Cardiac muscle cell (in vitro differentiated cells and primary cell): ENCODE results near the gene REEP5. TPM values are rescaled to one million over a fixed set of nuclear protein-coding genes. Genes with fewer than 3 reads are reported as not detected.
"Not testable (repeated sequence)": the region's sequence is repeated elsewhere in the genome, so short reads cannot be mapped to it uniquely, and the experiment has no call there.

Experiments used
- DNase-seq, 2 donors: peaks; one replicate each; pipeline versions ENCODE4 v3.0.0 to v3.0.0-alpha.2; 2010 to 2017; ENCODE audit warnings: low read depth in 1 of 2, low spot score in 1 of 2
- H3K27ac ChIP-seq: fragments of 200-600 bp; sonication (generic); 2 replicates; pipeline ENCODE4 v1.5.1; 2016
- H3K27me3 ChIP-seq: fragments of 200-600 bp; sonication (generic); 2 replicates; pipeline ENCODE4 v1.6.0; 2016; ENCODE audit warnings: control low read depth
- H3K36me3 ChIP-seq: fragments of 200-600 bp; sonication (generic); 2 replicates; pipeline ENCODE4 v1.5.1; 2016; ENCODE audit warnings: control low read depth
- H3K4me1 ChIP-seq: fragments of 200-600 bp; sonication (generic); 2 replicates; pipeline ENCODE4 v1.8.1; 2017; ENCODE audit warnings: low read depth, mild to moderate bottlenecking, mixed run types
- H3K4me3 ChIP-seq: fragments of 200-600 bp; sonication (generic); 2 replicates; pipeline ENCODE4 v1.5.1; 2016; ENCODE audit warnings: mild to moderate bottlenecking
- H3K9me3 ChIP-seq: fragments of 200-600 bp; sonication (generic); 2 replicates; pipeline ENCODE4 v1.5.1; 2017; ENCODE audit warnings: low read depth, mild to moderate bottlenecking, control low read depth
- polyA plus RNA-seq: library from polyadenylated mRNA; unstranded; fragments of >200 nt; fragmentation: Nextera tagmentation; extraction: Ambion mirVana; gene quantifications from 2 replicates; pipeline ENCODE4 v1.2.1, GENCODE V29; 2016
- total RNA-seq: library from RNA; depleted of rRNA; stranded (reverse); fragments of >200 nt; gene quantifications from 2 replicates; pipeline ENCODE4 v1.2.3, GENCODE V29; 2016
- TF ChIP-seq, protein P1 (sequence below): IDR thresholded peaks from 2 replicates; pipeline ENCODE4 v1.5.1; 2012; ENCODE audit warnings: low read depth, mild to moderate bottlenecking, low read length

Gene REEP5
- total RNA-seq (27.0 and 30.4 TPM in 2 replicates), polyA plus RNA-seq (138 TPM in 2 replicates)

DNA sequence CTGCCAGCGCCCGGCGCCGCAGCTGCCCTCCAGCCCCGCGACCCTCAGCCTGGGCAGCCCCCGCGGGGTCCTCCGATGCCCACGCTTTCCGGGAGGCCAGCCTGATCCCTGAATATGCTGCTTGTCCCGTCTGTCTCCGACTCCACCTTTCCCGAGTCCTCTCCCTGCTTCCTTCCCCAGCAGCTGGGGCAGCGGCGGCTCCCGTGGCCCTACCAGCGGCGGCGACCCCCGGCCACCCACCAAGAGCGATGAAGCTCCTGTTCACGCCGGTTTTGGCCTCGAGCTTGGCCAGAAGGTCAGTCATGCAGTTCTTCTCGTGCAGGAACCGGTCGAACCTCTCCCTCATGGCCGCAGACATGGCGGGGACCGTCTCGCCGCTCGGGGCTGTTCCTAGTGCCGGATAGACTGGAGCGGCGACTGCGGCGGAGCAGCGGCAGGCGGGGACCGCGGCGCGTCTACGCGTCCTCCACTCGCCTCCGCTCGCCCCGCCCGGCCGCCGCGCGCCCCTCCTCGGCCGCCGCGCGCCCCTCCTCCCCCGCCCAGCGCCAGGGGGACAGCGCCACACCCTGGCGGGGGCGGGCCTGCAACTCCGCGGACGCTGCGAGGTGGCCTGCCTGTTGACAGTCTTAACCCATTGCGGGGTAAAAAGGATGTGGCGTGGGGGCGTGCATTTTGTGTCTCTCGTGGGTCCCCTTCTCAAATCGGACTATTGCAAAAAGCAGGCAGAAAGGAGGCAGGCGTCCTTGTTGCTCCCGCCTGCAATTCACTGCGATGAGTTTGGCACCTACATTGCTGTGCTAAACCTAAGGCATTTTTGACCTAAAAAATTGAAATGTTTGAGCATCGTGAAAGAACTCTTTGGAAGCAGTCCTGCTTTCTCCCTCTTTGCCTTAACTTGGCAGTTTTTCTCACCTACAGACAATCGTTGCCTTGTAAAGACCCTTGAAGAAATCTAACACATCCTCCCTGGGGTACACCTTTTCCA lies at the start of gene REEP5:
Gene REEP5, minus strand, starts transcription at position 395 of the 985 bp plus-strand sequence. Its CDS starts 37 bp downstream, at position 358.
- TF ChIP-seq, protein P1, sequence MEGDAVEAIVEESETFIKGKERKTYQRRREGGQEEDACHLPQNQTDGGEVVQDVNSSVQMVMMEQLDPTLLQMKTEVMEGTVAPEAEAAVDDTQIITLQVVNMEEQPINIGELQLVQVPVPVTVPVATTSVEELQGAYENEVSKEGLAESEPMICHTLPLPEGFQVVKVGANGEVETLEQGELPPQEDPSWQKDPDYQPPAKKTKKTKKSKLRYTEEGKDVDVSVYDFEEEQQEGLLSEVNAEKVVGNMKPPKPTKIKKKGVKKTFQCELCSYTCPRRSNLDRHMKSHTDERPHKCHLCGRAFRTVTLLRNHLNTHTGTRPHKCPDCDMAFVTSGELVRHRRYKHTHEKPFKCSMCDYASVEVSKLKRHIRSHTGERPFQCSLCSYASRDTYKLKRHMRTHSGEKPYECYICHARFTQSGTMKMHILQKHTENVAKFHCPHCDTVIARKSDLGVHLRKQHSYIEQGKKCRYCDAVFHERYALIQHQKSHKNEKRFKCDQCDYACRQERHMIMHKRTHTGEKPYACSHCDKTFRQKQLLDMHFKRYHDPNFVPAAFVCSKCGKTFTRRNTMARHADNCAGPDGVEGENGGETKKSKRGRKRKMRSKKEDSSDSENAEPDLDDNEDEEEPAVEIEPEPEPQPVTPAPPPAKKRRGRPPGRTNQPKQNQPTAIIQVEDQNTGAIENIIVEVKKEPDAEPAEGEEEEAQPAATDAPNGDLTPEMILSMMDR, result peak; percentile 60
- H3K27ac ChIP-seq, result peak within 1 kb of the TSS; percentile 87

DNA sequence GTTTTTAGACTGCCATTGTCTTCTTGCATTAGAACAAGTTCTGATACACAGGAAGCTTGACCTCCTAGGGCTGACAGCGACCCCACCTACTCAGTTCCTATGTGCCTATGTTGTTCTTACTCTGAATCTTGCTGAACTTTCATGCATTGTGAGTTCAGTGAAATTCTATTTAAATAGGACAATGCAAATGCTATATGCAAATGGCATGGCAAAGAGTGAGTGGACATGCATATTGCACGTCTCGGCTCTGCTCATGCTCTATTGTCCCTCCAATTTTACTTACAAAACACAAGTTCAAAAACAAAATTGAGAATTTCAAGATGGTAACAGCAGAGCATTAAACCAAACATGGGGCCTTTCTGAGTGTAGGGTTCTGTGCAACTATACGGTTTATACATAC lies 49.2 kb upstream of the REEP5 start:
- no peak overlapping the region for H3K27ac ChIP-seq
- TF ChIP-seq, protein P1, result no peak
- H3K9me3 ChIP-seq, result no peaks in the 10 kb centered on the region
- H3K4me3 ChIP-seq, result no peak overlapping the region
- H3K36me3 ChIP-seq, result no peaks in the 10 kb centered on the region
- no peak for DNase-seq
- no peaks in the 10 kb centered on the region for H3K27me3 ChIP-seq
- peaks cover 6% of the 10 kb centered on the region for H3K4me1 ChIP-seq

More for the DNA sequence above, at the start of gene REEP5:
- Histone ChIP-seq H3K9me3 (no peaks in the 10 kb centered on the region), H3K27me3 (peaks cover 2% of the 10 kb centered on the region), H3K4me3 (peak within 1 kb of the TSS; percentile 85), H3K36me3 (no peaks in the 10 kb centered on the region), H3K4me1 (peaks cover 11% of the 10 kb centered on the region)
- DNase-seq, result peak; percentile 82 to 94

GRCh38 chr5:112968411-112969106 lies 46.5 kb upstream of the REEP5 start:
- Histone ChIP-seq H3K4me1 (peaks cover 6% of the 10 kb centered on the region), H3K27ac (no peak overlapping the region), H3K27me3 (no peaks in the 10 kb centered on the region), H3K36me3 (no peaks in the 10 kb centered on the region), H3K9me3 (no peaks in the 10 kb centered on the region), H3K4me3 (no peak overlapping the region)
- DNase-seq, result no peak
- TF ChIP-seq, protein P1, result no peak

DNA sequence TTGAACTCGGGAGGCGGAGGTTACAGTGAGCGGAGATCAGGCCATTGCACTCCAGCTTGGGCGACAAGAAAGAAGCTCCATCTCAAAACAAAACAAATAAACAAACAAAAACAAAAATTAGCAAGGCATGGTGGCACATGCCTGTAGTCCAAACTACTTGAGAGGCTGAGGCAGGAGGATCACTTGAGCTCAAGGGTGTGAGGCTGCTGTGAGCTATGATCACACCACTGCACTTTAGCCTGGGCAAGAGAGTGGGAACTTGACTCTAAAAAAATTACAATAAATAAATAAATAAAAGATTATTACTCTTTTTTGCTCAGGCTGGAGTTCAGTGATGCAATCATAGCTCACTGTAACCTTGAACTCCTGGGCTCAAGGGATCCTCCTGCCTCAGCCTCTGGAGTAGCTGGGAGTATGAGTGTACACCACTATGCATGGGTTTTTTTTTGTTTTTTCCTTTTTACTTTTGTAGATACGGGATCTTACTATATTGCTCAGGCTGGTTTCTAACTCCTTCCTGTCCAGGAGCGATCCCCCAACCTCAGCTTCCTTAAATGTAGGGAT lies 45.6 kb upstream of the REEP5 start:
- Histone ChIP-seq H3K36me3 (no peaks in the 10 kb centered on the region), H3K9me3 (no peaks in the 10 kb centered on the region), H3K27me3 (no peaks in the 10 kb centered on the region), H3K4me3 (no peak overlapping the region), H3K27ac (no peak overlapping the region), H3K4me1 (peaks cover 6% of the 10 kb centered on the region)
- TF ChIP-seq, protein P1, result no peak
- no peak for DNase-seq

DNA sequence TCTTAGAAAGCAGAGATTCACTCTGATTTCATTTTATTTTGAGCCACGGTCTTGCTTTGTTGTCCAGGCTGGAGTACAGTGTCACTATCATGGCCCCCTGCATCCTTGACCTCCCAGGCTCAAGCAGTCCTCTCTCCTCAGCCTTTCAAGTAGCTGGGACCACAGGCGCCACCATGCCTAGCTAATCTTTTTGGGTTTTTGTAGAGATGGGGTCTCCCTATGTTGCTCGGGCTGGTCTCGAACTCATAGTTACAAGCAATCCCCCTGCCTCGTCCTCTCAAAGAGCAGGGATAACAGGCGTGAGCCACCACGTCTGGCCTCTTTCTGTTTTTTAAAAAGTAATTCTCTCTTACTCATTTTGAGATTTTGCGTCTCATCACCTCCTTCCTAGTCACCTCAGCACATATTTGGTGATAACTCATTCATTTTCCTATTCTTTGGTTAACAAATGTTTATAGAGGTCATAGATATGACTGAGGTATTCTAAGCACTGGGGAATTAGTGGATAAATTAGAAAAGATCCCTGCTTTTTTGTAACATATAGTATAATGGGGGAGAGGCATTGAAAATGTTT lies 43.8 kb upstream of the REEP5 start:
- TF ChIP-seq, protein P1, result no peak

DNA sequence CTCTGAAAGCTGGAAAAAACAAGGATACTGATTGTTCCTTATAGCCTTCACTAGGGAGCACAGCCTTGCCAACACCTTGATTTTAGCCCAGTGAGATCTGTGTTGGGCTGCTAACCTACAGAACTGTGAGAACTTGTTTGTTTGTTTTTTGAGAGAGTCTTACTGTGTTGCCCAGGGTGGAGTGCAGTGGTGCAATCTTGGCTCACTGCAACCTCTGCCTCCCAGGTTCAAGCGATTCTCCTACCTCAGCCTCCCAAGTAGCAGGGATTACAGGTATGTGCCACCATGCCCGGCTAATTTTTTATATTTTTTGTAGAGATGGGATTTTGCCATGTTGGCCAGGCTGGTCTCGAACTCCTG lies 41.3 kb upstream of the REEP5 start:
- H3K4me3 ChIP-seq, H3K27ac ChIP-seq: not testable (repeated sequence)

More for the DNA sequence above, 43.8 kb upstream of the REEP5 start:
- no peak for DNase-seq
- no peak overlapping the region for H3K27ac ChIP-seq
- H3K27me3 ChIP-seq, result no peaks in the 10 kb centered on the region
- H3K9me3 ChIP-seq, result no peaks in the 10 kb centered on the region
- peaks cover 9% of the 10 kb centered on the region for H3K4me1 ChIP-seq
- no peaks in the 10 kb centered on the region for H3K36me3 ChIP-seq
- H3K4me3 ChIP-seq, result no peak overlapping the region

More for the DNA sequence above, 41.3 kb upstream of the REEP5 start:
- H3K27me3 ChIP-seq, H3K9me3 ChIP-seq, H3K36me3 ChIP-seq, DNase-seq: not testable (repeated sequence)
- H3K4me1 ChIP-seq, result peaks cover 10% of the 10 kb centered on the region
